D721Med (cell line): Measurements from ENCODE around the gene ADAM19.

Experiments
- DNase-seq: peaks from one replicate; pipeline ENCODE4 v3.0.0; 2011; ENCODE audit warnings: low spot score; ENCODE audit not compliant: insufficient read length
- FAIRE-seq: peaks from 2 replicates; lab custom pipeline; 2011; peaks lifted over from hg19 to GRCh38; lab: Jason Lieb, UNC
- TF ChIP-seq, protein P1 (sequence below): IDR thresholded peaks from 2 replicates; pipeline ENCODE4 v1.5.1; 2012; ENCODE audit warnings: mild to moderate bottlenecking, control low read depth; ENCODE audit not compliant: insufficient read depth; ENCODE audit errors: missing control alignments

The ADAM19 gene

DNA sequence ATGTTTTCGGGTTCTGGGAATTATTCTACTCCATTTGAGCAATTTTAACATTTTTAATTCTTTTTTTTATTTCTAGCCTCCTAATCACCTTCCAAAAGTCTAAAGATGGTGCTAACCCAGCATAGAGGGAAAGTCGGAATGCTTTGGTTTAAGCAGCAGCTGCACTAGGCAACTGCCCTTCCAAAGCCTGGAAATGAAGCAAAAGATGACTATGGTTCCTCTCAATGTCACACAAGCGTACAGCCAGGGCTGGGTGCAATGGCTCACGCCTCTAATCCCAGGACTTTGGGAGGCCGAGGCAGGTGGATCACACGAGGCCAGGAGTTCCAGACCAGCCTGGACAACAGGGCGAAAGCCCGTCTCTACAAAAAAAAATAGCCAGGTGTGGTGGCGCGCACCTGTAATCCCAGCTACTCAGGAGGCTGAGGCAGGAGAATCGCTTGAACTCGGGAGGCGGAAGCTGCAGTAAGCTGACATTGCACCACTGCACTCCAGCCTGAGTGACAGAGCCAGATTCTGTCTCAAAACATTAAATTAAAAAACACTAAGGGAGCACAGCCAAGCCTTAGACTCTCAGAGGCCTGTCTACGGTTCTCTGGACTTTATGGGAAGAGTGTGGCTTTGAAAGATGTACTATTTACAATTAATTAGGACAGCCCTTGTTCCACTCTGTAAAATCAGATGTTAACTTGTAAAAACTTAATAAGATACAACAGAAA is 33.1 kb downstream of the ADAM19 start:
- TF ChIP-seq, protein P1, sequence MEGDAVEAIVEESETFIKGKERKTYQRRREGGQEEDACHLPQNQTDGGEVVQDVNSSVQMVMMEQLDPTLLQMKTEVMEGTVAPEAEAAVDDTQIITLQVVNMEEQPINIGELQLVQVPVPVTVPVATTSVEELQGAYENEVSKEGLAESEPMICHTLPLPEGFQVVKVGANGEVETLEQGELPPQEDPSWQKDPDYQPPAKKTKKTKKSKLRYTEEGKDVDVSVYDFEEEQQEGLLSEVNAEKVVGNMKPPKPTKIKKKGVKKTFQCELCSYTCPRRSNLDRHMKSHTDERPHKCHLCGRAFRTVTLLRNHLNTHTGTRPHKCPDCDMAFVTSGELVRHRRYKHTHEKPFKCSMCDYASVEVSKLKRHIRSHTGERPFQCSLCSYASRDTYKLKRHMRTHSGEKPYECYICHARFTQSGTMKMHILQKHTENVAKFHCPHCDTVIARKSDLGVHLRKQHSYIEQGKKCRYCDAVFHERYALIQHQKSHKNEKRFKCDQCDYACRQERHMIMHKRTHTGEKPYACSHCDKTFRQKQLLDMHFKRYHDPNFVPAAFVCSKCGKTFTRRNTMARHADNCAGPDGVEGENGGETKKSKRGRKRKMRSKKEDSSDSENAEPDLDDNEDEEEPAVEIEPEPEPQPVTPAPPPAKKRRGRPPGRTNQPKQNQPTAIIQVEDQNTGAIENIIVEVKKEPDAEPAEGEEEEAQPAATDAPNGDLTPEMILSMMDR, result no peak
- FAIRE-seq, result no peak

DNA sequence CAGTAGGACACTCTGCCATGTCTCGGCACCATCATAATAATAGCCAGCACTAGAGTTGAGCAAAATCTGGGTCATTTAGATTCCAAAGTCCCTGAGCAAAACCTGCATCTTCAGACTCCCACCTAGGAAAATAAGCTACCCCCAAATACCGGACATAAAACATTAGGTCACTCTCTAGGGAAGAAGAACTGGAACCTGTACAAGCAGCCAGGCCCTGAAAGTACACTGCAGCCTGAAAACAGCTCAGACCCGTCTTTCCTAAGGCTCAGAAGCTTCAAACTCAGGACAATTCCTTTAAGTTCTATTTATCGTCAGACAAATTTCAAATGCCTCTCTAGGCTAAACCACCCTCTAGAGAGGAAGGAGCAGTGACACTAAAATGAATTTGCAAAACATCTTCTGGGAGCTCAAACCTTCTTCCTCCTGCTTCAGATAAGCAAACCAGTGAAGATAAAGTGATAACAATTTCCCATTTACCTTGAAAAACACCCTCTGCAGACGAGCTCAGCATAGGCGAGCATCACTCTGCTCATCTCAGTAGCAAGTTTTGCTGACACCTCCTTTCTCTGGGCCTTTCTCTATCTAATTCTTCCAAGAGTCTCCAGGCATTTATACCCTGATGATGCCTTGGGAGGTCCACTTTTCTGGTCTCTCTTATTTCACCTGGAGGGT is 34.0 kb downstream of the ADAM19 start:
- FAIRE-seq (no peak), DNase-seq (no peak)
- TF ChIP-seq, protein P1, result no peak

More for the DNA sequence above, 33.1 kb downstream of the ADAM19 start:
- no peak for DNase-seq

- DNase-seq (no peak), FAIRE-seq (no peak)
Observed at GRCh38 chr5:157540707-157541446, 34.7 kb downstream of the ADAM19 start.

DNA sequence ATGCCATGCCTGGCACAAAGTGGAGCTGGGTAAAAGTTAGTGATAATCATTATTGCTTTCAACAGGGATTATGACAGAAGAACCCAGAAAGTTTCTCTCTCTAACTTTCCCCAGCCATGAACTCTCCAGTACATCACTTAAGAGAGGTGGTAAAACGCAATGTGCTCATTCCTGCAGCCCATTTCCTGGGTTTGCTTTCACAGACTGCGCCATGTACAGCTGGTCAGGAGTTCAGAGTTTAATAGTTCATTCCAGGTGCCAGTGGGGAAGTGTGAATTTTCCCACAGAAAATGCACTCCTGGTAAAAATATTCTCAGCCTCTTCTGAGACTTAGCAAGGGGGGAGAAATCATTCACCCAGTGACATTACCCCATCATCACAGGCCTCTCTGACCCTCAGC is 35.5 kb downstream of the ADAM19 start:
- TF ChIP-seq, protein P1, result no peak
- DNase-seq (no peak), FAIRE-seq (no peak)

More at GRCh38 chr5:157540707-157541446, 34.7 kb downstream of the ADAM19 start:
- TF ChIP-seq, protein P1, result no peak

GRCh38 chr5:157539503-157540022 is 36.0 kb downstream of the ADAM19 start:
- FAIRE-seq, result no peak
- no peak for DNase-seq
- TF ChIP-seq, protein P1, result no peak

- TF ChIP-seq, protein P1, result no peak
- no peak for FAIRE-seq
Observed at GRCh38 chr5:157538311-157538710, 37.3 kb downstream of the ADAM19 start.

More at GRCh38 chr5:157538311-157538710, 37.3 kb downstream of the ADAM19 start:
- no peak for DNase-seq
